ENCODE measurements around the gene STING1. TPM values are rescaled to one million over a fixed set of nuclear protein-coding genes. Genes with fewer than 3 reads are reported as not detected.
A peak's percentile ranks its signal among the peaks of the same experiment; 100 is the strongest.

Gene STING1
- total and polyA plus RNA-seq, 2 of the 13 experiments (the other 11 are each of a cell fraction or from before 2014, with no cell fraction given) = 1.3 to 4.4 TPM

GRCh38 chr5:139439013-139439903 lies 43.3 kb downstream of the STING1 start, which contains the start of gene DNAJC18 (continued):
- TF ChIP-seq THRA (CRISPR knock-in tag; IDR thresholded peaks at IDR 0.05; ENCODE audit: borderline replicate concordance) (no peak), HNF4A (CRISPR knock-in tag; IDR thresholded peaks at IDR 0.05) (no peak), ASH2L (IDR thresholded peaks at IDR 0.05; ENCODE audit: insufficient read length, low read depth, low read length) (peak; percentile 66), ZNF572 (CRISPR knock-in tag; IDR thresholded peaks at IDR 0.05) (no peak), ZBTB21 (CRISPR knock-in tag; IDR thresholded peaks at IDR 0.05) (no peak), ELF3 (CRISPR knock-in tag; IDR thresholded peaks at IDR 0.05) (0 out of 2 replicates have a peak, but pooled peaks have one; percentile 26), KDM3A (CRISPR knock-in tag; IDR thresholded peaks at IDR 0.05; ENCODE audit: low read depth) (0 out of 2 replicates have a peak, but pooled peaks have one; percentile 71), ZBTB33 (CRISPR knock-in tag; IDR thresholded peaks at IDR 0.05) (0 out of 2 replicates have a peak, but pooled peaks have one; percentile 29), ZNF672 (CRISPR knock-in tag; IDR thresholded peaks at IDR 0.05) (no peak), KAT8 (CRISPR knock-in tag; IDR thresholded peaks at IDR 0.05) (peak; percentile 70), THAP8 (CRISPR knock-in tag; IDR thresholded peaks at IDR 0.05; ENCODE audit: borderline replicate concordance) (0 out of 2 replicates have a peak, but pooled peaks have one; percentile 36), KIAA2018 (CRISPR knock-in tag; IDR thresholded peaks at IDR 0.05; ENCODE audit: borderline replicate concordance) (no peak), DNMT3B (CRISPR knock-in tag; conservative IDR thresholded peaks at IDR 0.05) (no peak), CC2D1A (CRISPR knock-in tag; IDR thresholded peaks at IDR 0.05) (no peak), ZSCAN22 (CRISPR knock-in tag; IDR thresholded peaks at IDR 0.05) (no peak), NFIC (IDR thresholded peaks at IDR 0.05; ENCODE audit: low read length) (no peak), NFE2L2 (IDR thresholded peaks at IDR 0.05; ENCODE audit: low read length) (no peak)

All from HepG2 (cell line).